ENCODE measurements around the gene OR52E8.

OR52E8 gene

GRCh38 chr11:5833446-5833845 is 24.0 kb downstream of the OR52E8 start:
- Histone ChIP-seq H3K4me3 (ENCODE audit: low read length, poor library complexity, severe bottlenecking) (no peak overlapping the region), H3K9me3 (ENCODE audit: insufficient read depth, low read depth, low read length) (no peaks in the 10 kb centered on the region), H4K20me1 (ENCODE audit: insufficient read depth, low read length, poor library complexity, severe bottlenecking) (no peaks in the 10 kb centered on the region), H3K36me3 (ENCODE audit: insufficient read depth, low read length) (no peaks in the 10 kb centered on the region), H3K4me1 (ENCODE audit: insufficient read depth, low read length, poor library complexity, severe bottlenecking) (no peaks in the 10 kb centered on the region), H3K27me3 (ENCODE audit: insufficient read depth, low read length, poor library complexity, severe bottlenecking) (no peaks in the 10 kb centered on the region), H3K9ac (ENCODE audit: low read depth, low read length, poor library complexity, severe bottlenecking) (no peak overlapping the region), H3K9me2 (replicated peaks; ENCODE audit: low read depth, low read length) (no peaks in the 10 kb centered on the region), H3K79me2 (ENCODE audit: insufficient read depth, low read length) (no peaks in the 10 kb centered on the region), H2AFZ (ENCODE audit: low read length) (no peak overlapping the region), H3F3A (ENCODE audit: low read depth) (no peaks in the 10 kb centered on the region), H3K4me2 (ENCODE audit: low read depth, low read length, poor library complexity, severe bottlenecking) (no peak overlapping the region)
- TF ChIP-seq CTCF (conservative IDR thresholded peaks at IDR 0.05; ENCODE audit: low read length) = no peak
- no peak for TF ChIP-seq EZH2phosphoT487 (IDR thresholded peaks at IDR 0.05; ENCODE audit: borderline replicate concordance)

DNA sequence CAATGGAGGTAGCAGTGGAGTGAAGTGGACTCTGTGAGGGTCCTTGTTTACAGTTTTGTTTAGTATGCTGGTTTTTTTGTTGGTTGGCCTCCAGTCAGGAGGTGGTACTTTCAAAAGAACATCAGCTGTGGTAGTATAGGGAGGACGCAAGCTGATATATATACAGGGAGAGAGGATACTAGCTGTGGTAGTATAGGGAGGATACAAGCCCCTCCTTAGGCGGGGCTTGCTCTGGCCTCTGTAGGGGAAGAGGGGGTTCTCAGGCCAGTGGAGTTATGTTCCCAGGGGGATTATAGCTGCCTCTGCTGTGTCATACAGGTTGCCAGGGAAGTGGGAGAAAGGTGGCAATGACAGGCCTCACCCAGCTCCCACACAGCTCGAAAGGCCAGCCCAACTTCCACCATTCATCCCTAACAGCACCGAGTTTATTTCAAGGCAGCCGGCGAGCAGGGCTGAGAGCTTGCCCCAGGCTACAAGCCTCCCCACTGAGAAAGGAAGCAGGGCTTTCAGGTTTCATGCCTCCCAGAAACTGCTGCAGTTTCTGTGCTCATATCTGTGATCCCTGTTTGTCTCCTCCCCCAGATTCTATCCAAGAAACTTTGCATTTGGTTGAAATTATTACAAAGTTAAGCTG is 26.2 kb downstream of the OR52E8 start:
- Histone ChIP-seq H3K4me3 (ENCODE audit: low read length, poor library complexity, severe bottlenecking) (no peak overlapping the region), H4K20me1 (ENCODE audit: insufficient read depth, low read length, poor library complexity, severe bottlenecking) (no peaks in the 10 kb centered on the region), H3K4me2 (ENCODE audit: low read depth, low read length, poor library complexity, severe bottlenecking) (no peak overlapping the region), H3K79me2 (ENCODE audit: insufficient read depth, low read length) (no peaks in the 10 kb centered on the region), H3K36me3 (ENCODE audit: insufficient read depth, low read length) (no peaks in the 10 kb centered on the region), H2AFZ (ENCODE audit: low read length) (no peak overlapping the region), H3K27me3 (ENCODE audit: insufficient read depth, low read length, poor library complexity, severe bottlenecking) (no peaks in the 10 kb centered on the region), H3K9ac (ENCODE audit: low read depth, low read length, poor library complexity, severe bottlenecking) (no peak overlapping the region), H3F3A (ENCODE audit: low read depth) (no peaks in the 10 kb centered on the region), H3K9me2 (replicated peaks; ENCODE audit: low read depth, low read length) (no peaks in the 10 kb centered on the region), H3K9me3 (ENCODE audit: insufficient read depth, low read depth, low read length) (no peaks in the 10 kb centered on the region), H3K4me1 (ENCODE audit: insufficient read depth, low read length, poor library complexity, severe bottlenecking) (no peaks in the 10 kb centered on the region)
- TF ChIP-seq EZH2phosphoT487 (IDR thresholded peaks at IDR 0.05; ENCODE audit: borderline replicate concordance) = no peak
- TF ChIP-seq CTCF (conservative IDR thresholded peaks at IDR 0.05; ENCODE audit: low read length) = no peak

DNA sequence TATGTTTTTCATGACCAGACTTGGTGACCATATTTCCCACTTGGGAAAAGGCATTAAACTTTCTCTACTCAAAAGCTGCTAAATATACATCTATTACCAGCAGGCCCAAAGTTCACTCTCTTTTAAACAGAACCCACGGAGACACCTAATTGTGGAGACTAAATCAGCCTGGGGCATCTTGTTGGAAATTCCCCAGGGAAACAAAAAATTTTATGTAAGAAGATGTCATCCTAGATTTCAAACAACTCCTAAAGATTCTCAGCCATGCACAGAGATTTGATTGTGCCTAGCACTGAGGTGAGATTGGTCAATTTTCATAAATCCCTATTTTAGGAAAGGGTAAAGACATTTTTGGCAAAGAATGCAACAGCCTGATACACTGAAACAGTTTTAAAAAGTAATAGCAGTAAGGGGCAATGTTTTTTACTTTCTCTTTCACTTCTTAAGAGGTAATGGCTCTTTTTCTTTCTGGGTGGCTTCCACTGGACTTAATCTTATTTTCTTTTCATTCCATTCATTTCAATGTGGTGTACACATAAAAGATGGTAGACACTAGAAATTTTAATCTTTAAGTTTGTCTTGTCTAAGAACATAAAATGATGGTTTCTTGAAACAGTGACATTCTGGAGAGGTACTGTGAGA is 39.1 kb downstream of the OR52E8 start:
- peak overlapping the region; percentile 86 for H2AFZ ChIP-seq (ENCODE audit: low read length)
- peak overlapping the region; percentile 68 for H3K4me2 ChIP-seq (ENCODE audit: low read depth, low read length, poor library complexity, severe bottlenecking)
- H3K36me3 ChIP-seq (ENCODE audit: insufficient read depth, low read length) = no peaks in the 10 kb centered on the region
- no peaks in the 10 kb centered on the region for H3K27me3 ChIP-seq (ENCODE audit: insufficient read depth, low read length, poor library complexity, severe bottlenecking)
- H3K9me3 ChIP-seq (ENCODE audit: insufficient read depth, low read depth, low read length) = no peaks in the 10 kb centered on the region
- no peaks in the 10 kb centered on the region for H3F3A ChIP-seq (ENCODE audit: low read depth)
- H3K9ac ChIP-seq (ENCODE audit: low read depth, low read length, poor library complexity, severe bottlenecking) = peak overlapping the region; percentile 4
- no peaks in the 10 kb centered on the region for H3K4me1 ChIP-seq (ENCODE audit: insufficient read depth, low read length, poor library complexity, severe bottlenecking)
- no peaks in the 10 kb centered on the region for H4K20me1 ChIP-seq (ENCODE audit: insufficient read depth, low read length, poor library complexity, severe bottlenecking)
- no peaks in the 10 kb centered on the region for H3K79me2 ChIP-seq (ENCODE audit: insufficient read depth, low read length)
- no peaks in the 10 kb centered on the region for H3K9me2 ChIP-seq (replicated peaks; ENCODE audit: low read depth, low read length)
- H3K4me3 ChIP-seq (ENCODE audit: low read length, poor library complexity, severe bottlenecking) = peak overlapping the region; percentile 51
- TF ChIP-seq EZH2phosphoT487 (IDR thresholded peaks at IDR 0.05; ENCODE audit: borderline replicate concordance) (no peak), CTCF (conservative IDR thresholded peaks at IDR 0.05; ENCODE audit: low read length) (no peak)

All from Loucy (cell line).